K562 (cell line): ENCODE data around the gene ITGAV.

ENCODE experiments used
- ESRRA ChIP-seq: fragments of 450-650 bp; IDR thresholded peaks from 2 replicates; pipeline ENCODE4 v1.6.1; 2014; ENCODE audit warnings: low read depth, mild to moderate bottlenecking, moderate library complexity, borderline replicate concordance
- FOSL1 ChIP-seq: fragments of 200-800 bp; sonication (Bioruptor generic); conservative IDR thresholded peaks from 2 replicates; pipeline ENCODE4 v1.6.1; 2016; ENCODE audit warnings: missing genetic modification characterization, missing compliant biosample characterization
- KLF1 ChIP-seq: fragments of 450-650 bp; IDR thresholded peaks from 2 replicates; pipeline ENCODE4 v1.6.1; 2016; ENCODE audit warnings: missing genetic modification characterization, missing compliant biosample characterization
- MAFF ChIP-seq: IDR thresholded peaks from 2 replicates; pipeline ENCODE4 v1.6.1; 2012; ENCODE audit warnings: low read length, improper control_type of control experiment
- MCM5 ChIP-seq: fragments of 450-650 bp; IDR thresholded peaks from 2 replicates; pipeline ENCODE4 v1.6.1; 2016; ENCODE audit warnings: low read depth
- PHF20 ChIP-seq: fragments of 450-650 bp; IDR thresholded peaks from 2 replicates; pipeline ENCODE4 v1.6.1; 2018; ENCODE audit not compliant: partially characterized antibody
- POLR2A ChIP-seq: fragments of 450-650 bp; conservative IDR thresholded peaks from 2 replicates; pipeline ENCODE4 v1.6.1; 2016
- ZNF644 ChIP-seq: fragments of 200-800 bp; sonication (Bioruptor generic); IDR thresholded peaks from 2 replicates; pipeline ENCODE4 v1.6.1; 2016; ENCODE audit warnings: low read depth, missing genetic modification characterization, missing compliant biosample characterization
- TF ChIP-seq, protein P1 (sequence below), 3 experiments: IDR thresholded peaks in 2 of 3; conservative IDR thresholded peaks in 1 of 3; 2 replicates each; pipeline ENCODE4 v1.5.1; 2011 to 2012; ENCODE audit warnings: low read length in 3 of 3, mild to moderate bottlenecking in 3 of 3, control low read depth in 2 of 3, improper control_type of control experiment in 1 of 3, inconsistent platforms in 1 of 3, low read depth in 1 of 3, mixed read lengths in 1 of 3, moderate library complexity in 1 of 3; ENCODE audit not compliant: insufficient read depth in 2 of 3
- TF ChIP-seq, protein P2 (sequence below): IDR thresholded peaks from 2 replicates; pipeline ENCODE4 v1.6.1; 2012; ENCODE audit warnings: low read depth, low read length, improper control_type of control experiment, borderline replicate concordance
- TF ChIP-seq, protein P3 (sequence below): fragments of 450-650 bp; conservative IDR thresholded peaks from 2 replicates; pipeline ENCODE4 v1.6.1; 2016; ENCODE audit warnings: missing genetic modification characterization, low read depth, mild to moderate bottlenecking, missing compliant biosample characterization, moderate library complexity

DNA sequence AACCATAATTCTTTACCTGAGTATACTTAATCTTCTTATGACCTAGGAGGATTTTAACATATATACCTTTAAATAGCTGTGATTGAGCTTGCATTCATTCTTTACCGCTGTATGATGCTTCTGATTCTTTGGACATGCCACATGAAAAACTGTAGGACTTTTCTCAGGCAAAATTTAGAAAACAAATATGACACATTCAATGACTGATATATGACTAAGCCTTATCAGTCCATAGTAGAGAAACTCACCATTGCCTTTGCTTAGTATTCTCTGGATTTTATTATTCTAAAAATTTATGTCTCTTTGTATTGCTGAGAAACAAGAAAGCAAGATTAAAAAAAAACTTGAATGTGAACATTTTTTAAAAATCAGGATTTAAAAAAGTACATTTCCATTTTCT is 107.7 kb downstream of the ITGAV start:
- TF ChIP-seq, protein P1, sequence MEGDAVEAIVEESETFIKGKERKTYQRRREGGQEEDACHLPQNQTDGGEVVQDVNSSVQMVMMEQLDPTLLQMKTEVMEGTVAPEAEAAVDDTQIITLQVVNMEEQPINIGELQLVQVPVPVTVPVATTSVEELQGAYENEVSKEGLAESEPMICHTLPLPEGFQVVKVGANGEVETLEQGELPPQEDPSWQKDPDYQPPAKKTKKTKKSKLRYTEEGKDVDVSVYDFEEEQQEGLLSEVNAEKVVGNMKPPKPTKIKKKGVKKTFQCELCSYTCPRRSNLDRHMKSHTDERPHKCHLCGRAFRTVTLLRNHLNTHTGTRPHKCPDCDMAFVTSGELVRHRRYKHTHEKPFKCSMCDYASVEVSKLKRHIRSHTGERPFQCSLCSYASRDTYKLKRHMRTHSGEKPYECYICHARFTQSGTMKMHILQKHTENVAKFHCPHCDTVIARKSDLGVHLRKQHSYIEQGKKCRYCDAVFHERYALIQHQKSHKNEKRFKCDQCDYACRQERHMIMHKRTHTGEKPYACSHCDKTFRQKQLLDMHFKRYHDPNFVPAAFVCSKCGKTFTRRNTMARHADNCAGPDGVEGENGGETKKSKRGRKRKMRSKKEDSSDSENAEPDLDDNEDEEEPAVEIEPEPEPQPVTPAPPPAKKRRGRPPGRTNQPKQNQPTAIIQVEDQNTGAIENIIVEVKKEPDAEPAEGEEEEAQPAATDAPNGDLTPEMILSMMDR (IDR thresholded peaks at IDR 0.05 in 2 of 3, conservative IDR thresholded peaks at IDR 0.05 in 1 of 3; ENCODE audit: insufficient read depth in 2 of 3, low read depth in 1 of 3, low read length in 3 of 3), result no peak
- no peak for TF ChIP-seq MCM5
- TF ChIP-seq, protein P2, sequence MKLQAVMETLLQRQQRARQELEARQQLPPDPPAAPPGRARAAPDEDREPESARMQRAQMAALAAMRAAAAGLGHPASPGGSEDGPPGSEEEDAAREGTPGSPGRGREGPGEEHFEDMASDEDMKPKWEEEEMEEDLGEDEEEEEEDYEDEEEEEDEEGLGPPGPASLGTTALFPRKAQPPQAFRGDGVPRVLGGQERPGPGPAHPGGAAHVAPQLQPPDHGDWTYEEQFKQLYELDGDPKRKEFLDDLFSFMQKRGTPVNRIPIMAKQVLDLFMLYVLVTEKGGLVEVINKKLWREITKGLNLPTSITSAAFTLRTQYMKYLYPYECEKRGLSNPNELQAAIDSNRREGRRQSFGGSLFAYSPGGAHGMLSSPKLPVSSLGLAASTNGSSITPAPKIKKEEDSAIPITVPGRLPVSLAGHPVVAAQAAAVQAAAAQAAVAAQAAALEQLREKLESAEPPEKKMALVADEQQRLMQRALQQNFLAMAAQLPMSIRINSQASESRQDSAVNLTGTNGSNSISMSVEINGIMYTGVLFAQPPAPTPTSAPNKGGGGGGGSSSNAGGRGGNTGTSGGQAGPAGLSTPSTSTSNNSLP, result no peak
- no peak for TF ChIP-seq POLR2A
- TF ChIP-seq KLF1 (tag), result no peak
- TF ChIP-seq ZNF644, result no peak
- peak; percentile 79 for TF ChIP-seq FOSL1 (tag)
- TF ChIP-seq, protein P3, sequence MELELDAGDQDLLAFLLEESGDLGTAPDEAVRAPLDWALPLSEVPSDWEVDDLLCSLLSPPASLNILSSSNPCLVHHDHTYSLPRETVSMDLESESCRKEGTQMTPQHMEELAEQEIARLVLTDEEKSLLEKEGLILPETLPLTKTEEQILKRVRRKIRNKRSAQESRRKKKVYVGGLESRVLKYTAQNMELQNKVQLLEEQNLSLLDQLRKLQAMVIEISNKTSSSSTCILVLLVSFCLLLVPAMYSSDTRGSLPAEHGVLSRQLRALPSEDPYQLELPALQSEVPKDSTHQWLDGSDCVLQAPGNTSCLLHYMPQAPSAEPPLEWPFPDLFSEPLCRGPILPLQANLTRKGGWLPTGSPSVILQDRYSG (tag), result no peak
- TF ChIP-seq MAFF, result no peak
- no peak for TF ChIP-seq PHF20
- TF ChIP-seq ESRRA, result no peak
